NK-92 treated with Interleukin-12 subunit alpha and Interleukin-12 subunit beta, amount 100 ng/mL, for 24 hours (cell line): ENCODE data around the gene NBEA.
"Not testable (repeated sequence)": the region's sequence is repeated elsewhere in the genome, so short reads cannot be mapped to it uniquely, and the experiment has no call there.

ENCODE experiments used
- DNase-seq: peaks from one replicate; lab custom pipeline; 2025; lab: John Stamatoyannopoulos, UW

NBEA gene

GRCh38 chr13:34944751-34945150 lies 2.7 kb downstream of the NBEA start:
- no peak for DNase-seq

GRCh38 chr13:34951528-34951927 lies 9.5 kb downstream of the NBEA start:
- DNase-seq = no peak

GRCh38 chr13:34959489-34959888 lies 17.4 kb downstream of the NBEA start:
- DNase-seq = no peak

GRCh38 chr13:34964558-34964957 lies 22.5 kb downstream of the NBEA start:
- DNase-seq = no peak

- no peak for DNase-seq
Measured at GRCh38 chr13:34967851-34968562, 25.9 kb downstream of the NBEA start.

- not testable (repeated sequence) for DNase-seq
Measured at GRCh38 chr13:34969539-34969938, 27.5 kb downstream of the NBEA start.

GRCh38 chr13:34970961-34971360 lies 28.9 kb downstream of the NBEA start:
- DNase-seq = no peak

- no peak for DNase-seq
Measured at GRCh38 chr13:34971473-34971872, 29.4 kb downstream of the NBEA start.

- not testable (repeated sequence) for DNase-seq
Measured at GRCh38 chr13:34985199-34985598, 43.1 kb downstream of the NBEA start.

GRCh38 chr13:34988330-34988791 lies 46.3 kb downstream of the NBEA start:
- DNase-seq = no peak

- no peak for DNase-seq
Measured at GRCh38 chr13:34990399-34991214, 48.5 kb downstream of the NBEA start.

- no peak for DNase-seq
Measured at GRCh38 chr13:34993470-34993869, 51.4 kb downstream of the NBEA start.

GRCh38 chr13:35003734-35004133 lies 61.7 kb downstream of the NBEA start:
- DNase-seq = not testable (repeated sequence)

GRCh38 chr13:35005051-35005450 lies 63.0 kb downstream of the NBEA start:
- DNase-seq = no peak

- no peak for DNase-seq
Measured at GRCh38 chr13:35014606-35015213, 72.6 kb downstream of the NBEA start.

GRCh38 chr13:35016362-35017112 lies 74.5 kb downstream of the NBEA start:
- DNase-seq = no peak

- DNase-seq = no peak
Measured at GRCh38 chr13:35025314-35025713, 83.2 kb downstream of the NBEA start.

- no peak for DNase-seq
Measured at GRCh38 chr13:35028338-35028867, 86.3 kb downstream of the NBEA start.

GRCh38 chr13:35039012-35039411 lies 96.9 kb downstream of the NBEA start:
- DNase-seq = no peak

- DNase-seq = no peak
Measured at GRCh38 chr13:35046587-35046986, 104.5 kb downstream of the NBEA start.

GRCh38 chr13:35055705-35056104 lies 113.6 kb downstream of the NBEA start:
- no peak for DNase-seq

- no peak for DNase-seq
Measured at GRCh38 chr13:35057858-35058257, 115.8 kb downstream of the NBEA start.
